Loucy (cell line): ENCODE results near the gene H2AZ2.

ENCODE experiments used
- H2AFZ ChIP-seq: fragments of 200-600 bp; sonication (generic); 2 replicates; pipeline ENCODE4 v1.6.0; 2016; ENCODE audit warnings: antibody characterized with exemption, mild to moderate bottlenecking, low read length, moderate library complexity
- H3F3A ChIP-seq: fragments of 200-600 bp; 2 replicates; pipeline ENCODE4 v1.6.0; 2016; ENCODE audit warnings: antibody characterized with exemption, low read depth, mild to moderate bottlenecking
- H3K27me3 ChIP-seq: fragments of 200-600 bp; sonication (generic); 2 replicates; pipeline ENCODE4 v1.6.1; 2014; ENCODE audit warnings: low read length, mild to moderate bottlenecking; ENCODE audit not compliant: insufficient read depth, poor library complexity, severe bottlenecking
- H3K36me3 ChIP-seq: fragments of 200-600 bp; sonication (generic); 2 replicates; pipeline ENCODE4 v1.6.1; 2016; ENCODE audit warnings: low read length; ENCODE audit not compliant: insufficient read depth
- H3K4me1 ChIP-seq: fragments of 200-600 bp; sonication (generic); 2 replicates; pipeline ENCODE4 v1.5.1; 2014; ENCODE audit warnings: low read length, mild to moderate bottlenecking; ENCODE audit not compliant: insufficient read depth, poor library complexity, severe bottlenecking
- H3K4me2 ChIP-seq: fragments of 200-600 bp; sonication (generic); 2 replicates; pipeline ENCODE4 v1.6.0; 2014; ENCODE audit warnings: antibody characterized with exemption, low read length, low read depth, mild to moderate bottlenecking; ENCODE audit not compliant: poor library complexity, severe bottlenecking
- H3K4me3 ChIP-seq: fragments of 200-600 bp; sonication (generic); 2 replicates; pipeline ENCODE4 v1.5.1; 2014; ENCODE audit warnings: low read length, mild to moderate bottlenecking, mixed read lengths; ENCODE audit not compliant: poor library complexity, severe bottlenecking
- H3K79me2 ChIP-seq: fragments of 200-600 bp; sonication (generic); 2 replicates; pipeline ENCODE4 v1.6.1; 2014; ENCODE audit warnings: low read length; ENCODE audit not compliant: insufficient read depth
- H3K9ac ChIP-seq: fragments of 200-600 bp; sonication (generic); 2 replicates; pipeline ENCODE4 v1.6.0; 2014; ENCODE audit warnings: mild to moderate bottlenecking, low read depth, low read length, moderate library complexity; ENCODE audit not compliant: poor library complexity, severe bottlenecking
- H3K9me2 ChIP-seq: fragments of 200-600 bp; sonication (generic); replicated peaks from 2 replicates; pipeline ENCODE4 v1.6.1; 2016; ENCODE audit warnings: low read depth, low read length, mixed read lengths
- H3K9me3 ChIP-seq: fragments of 200-600 bp; sonication (generic); 2 replicates; pipeline ENCODE4 v1.6.1; 2014; ENCODE audit warnings: mild to moderate bottlenecking, antibody characterized with exemption, low read length, low read depth; ENCODE audit not compliant: insufficient read depth
- H4K20me1 ChIP-seq: fragments of 200-600 bp; sonication (generic); 2 replicates; pipeline ENCODE4 v1.6.0; 2014; ENCODE audit warnings: antibody characterized with exemption, low read length, mild to moderate bottlenecking; ENCODE audit not compliant: insufficient read depth, poor library complexity, severe bottlenecking
- CTCF ChIP-seq: fragments of 200-600 bp; sonication (generic); conservative IDR thresholded peaks from 2 replicates; pipeline ENCODE4 v1.5.1; 2014; ENCODE audit warnings: mild to moderate bottlenecking, antibody characterized with exemption, low read length
- EZH2phosphoT487 ChIP-seq: fragments of 200-600 bp; IDR thresholded peaks from 2 replicates; pipeline ENCODE4 v1.6.1; 2018; ENCODE audit warnings: antibody characterized with exemption, mild to moderate bottlenecking, moderate library complexity, borderline replicate concordance

The H2AZ2 gene

GRCh38 chr7:44794331-44794730 lies 53.6 kb downstream of the H2AZ2 start:
- H3K4me3 ChIP-seq = no peak overlapping the region
- TF ChIP-seq CTCF = no peak
- TF ChIP-seq EZH2phosphoT487 = no peak
- peaks cover 17% of the 10 kb centered on the region for H3K36me3 ChIP-seq
- no peaks in the 10 kb centered on the region for H3K27me3 ChIP-seq
- no peaks in the 10 kb centered on the region for H3K9me3 ChIP-seq
- no peak overlapping the region for H3K4me2 ChIP-seq
- H3K4me1 ChIP-seq = peaks cover 21% of the 10 kb centered on the region
- peaks cover 24% of the 10 kb centered on the region for H4K20me1 ChIP-seq
- H3K9ac ChIP-seq = peak overlapping the region; percentile 35
- H3F3A ChIP-seq = no peaks in the 10 kb centered on the region
- H3K9me2 ChIP-seq = no peaks in the 10 kb centered on the region
- H3K79me2 ChIP-seq = peaks cover 39% of the 10 kb centered on the region
- H2AFZ ChIP-seq = no peak overlapping the region

- no peaks in the 10 kb centered on the region for H3F3A ChIP-seq
Measured at GRCh38 chr7:44793919-44794318, 54.0 kb downstream of the H2AZ2 start.

GRCh38 chr7:44791278-44792219 lies 56.3 kb downstream of the H2AZ2 start:
- H3K27me3 ChIP-seq = no peaks in the 10 kb centered on the region
- H3K4me2 ChIP-seq = no peak overlapping the region
- no peak overlapping the region for H3K9ac ChIP-seq
- H2AFZ ChIP-seq = no peak overlapping the region
- TF ChIP-seq EZH2phosphoT487 (no peak), CTCF (no peak)
- no peaks in the 10 kb centered on the region for H4K20me1 ChIP-seq
- H3K4me1 ChIP-seq = peaks cover 3% of the 10 kb centered on the region
- H3K36me3 ChIP-seq = no peaks in the 10 kb centered on the region
- no peaks in the 10 kb centered on the region for H3F3A ChIP-seq
- no peaks in the 10 kb centered on the region for H3K9me3 ChIP-seq
- peaks cover 12% of the 10 kb centered on the region; the same call in 1 of the 2 replicates for H3K79me2 ChIP-seq
- no peaks in the 10 kb centered on the region for H3K9me2 ChIP-seq
- no peak overlapping the region for H3K4me3 ChIP-seq

More at GRCh38 chr7:44793919-44794318, 54.0 kb downstream of the H2AZ2 start:
- peaks cover 20% of the 10 kb centered on the region for H4K20me1 ChIP-seq
- H3K4me3 ChIP-seq = no peak overlapping the region
- no peaks in the 10 kb centered on the region for H3K9me2 ChIP-seq
- H2AFZ ChIP-seq = no peak overlapping the region
- peaks cover 16% of the 10 kb centered on the region for H3K4me1 ChIP-seq
- no peak overlapping the region for H3K4me2 ChIP-seq
- no peak for TF ChIP-seq CTCF
- H3K27me3 ChIP-seq = no peaks in the 10 kb centered on the region
- H3K9ac ChIP-seq = no peak overlapping the region
- H3K36me3 ChIP-seq = peaks cover 13% of the 10 kb centered on the region
- H3K9me3 ChIP-seq = no peaks in the 10 kb centered on the region
- peaks cover 35% of the 10 kb centered on the region for H3K79me2 ChIP-seq
